Measurements from ENCODE around the gene GNL1. TPM values are rescaled to one million over a fixed set of nuclear protein-coding genes. Genes with fewer than 3 reads are reported as not detected.

Gene GNL1
- total and polyA plus RNA-seq, 8 donors = 52.5 to 108 (median 101) TPM

DNA sequence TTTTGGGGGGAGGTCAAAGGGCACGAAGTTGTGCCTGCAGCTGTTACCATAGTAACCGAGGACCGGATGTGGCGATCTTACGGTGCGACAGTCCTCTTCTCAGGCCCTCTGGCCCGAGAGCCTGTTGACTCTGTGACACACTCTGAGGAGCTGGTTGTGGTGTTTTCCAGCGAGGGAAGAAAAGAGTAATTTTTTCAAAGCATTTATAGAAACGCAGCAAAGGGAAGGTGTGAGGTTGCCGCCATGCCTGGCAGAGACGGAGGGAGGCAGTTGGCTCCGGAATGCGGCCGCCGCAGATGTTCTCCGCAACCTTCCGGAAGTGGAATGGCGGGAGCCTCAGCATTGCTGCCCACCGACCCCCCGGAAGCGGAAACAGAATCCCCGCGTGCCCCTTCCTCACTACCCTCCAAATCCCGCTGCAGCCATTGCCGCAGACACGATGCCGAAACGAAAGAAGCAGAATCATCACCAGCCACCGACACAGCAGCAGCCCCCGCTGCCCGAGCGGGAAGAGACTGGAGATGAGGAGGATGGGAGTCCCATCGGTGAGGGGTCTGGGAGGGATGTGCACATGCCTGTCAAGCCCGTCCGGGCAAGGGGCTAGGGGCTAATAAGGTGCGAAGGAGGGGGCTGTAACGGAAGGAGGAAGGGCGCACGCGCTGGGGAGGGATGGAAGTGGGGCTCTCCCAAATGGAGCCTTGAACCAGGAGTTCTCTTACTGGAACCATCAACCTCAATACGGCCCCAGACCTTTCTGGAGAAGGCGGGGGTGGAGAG is 805 bp upstream of the GNL1 start, which contains the start of gene PRR3:
TSS of gene PRR3 (plus strand) at position 390 of the 777 bp plus-strand sequence. CDS start at position 440, 50 bp downstream.
- TF ChIP-seq, protein P1, sequence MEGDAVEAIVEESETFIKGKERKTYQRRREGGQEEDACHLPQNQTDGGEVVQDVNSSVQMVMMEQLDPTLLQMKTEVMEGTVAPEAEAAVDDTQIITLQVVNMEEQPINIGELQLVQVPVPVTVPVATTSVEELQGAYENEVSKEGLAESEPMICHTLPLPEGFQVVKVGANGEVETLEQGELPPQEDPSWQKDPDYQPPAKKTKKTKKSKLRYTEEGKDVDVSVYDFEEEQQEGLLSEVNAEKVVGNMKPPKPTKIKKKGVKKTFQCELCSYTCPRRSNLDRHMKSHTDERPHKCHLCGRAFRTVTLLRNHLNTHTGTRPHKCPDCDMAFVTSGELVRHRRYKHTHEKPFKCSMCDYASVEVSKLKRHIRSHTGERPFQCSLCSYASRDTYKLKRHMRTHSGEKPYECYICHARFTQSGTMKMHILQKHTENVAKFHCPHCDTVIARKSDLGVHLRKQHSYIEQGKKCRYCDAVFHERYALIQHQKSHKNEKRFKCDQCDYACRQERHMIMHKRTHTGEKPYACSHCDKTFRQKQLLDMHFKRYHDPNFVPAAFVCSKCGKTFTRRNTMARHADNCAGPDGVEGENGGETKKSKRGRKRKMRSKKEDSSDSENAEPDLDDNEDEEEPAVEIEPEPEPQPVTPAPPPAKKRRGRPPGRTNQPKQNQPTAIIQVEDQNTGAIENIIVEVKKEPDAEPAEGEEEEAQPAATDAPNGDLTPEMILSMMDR (IDR thresholded peaks at IDR 0.05) = no peak
- H3K9me3 ChIP-seq = no peaks in the 10 kb centered on the region
- H3K27ac ChIP-seq = peak within 1 kb of the TSS; percentile 98 to 100
- H3K4me3 ChIP-seq = peak within 1 kb of the TSS; percentile 84 to 100
- peaks cover 16 to 30% of the 10 kb centered on the region in 2 donors for H3K4me1 ChIP-seq
- DNase-seq (peak; percentile 90 to 95 (median 93)), ATAC-seq (peak; percentile 82)
- intact Hi-C loops (cut with DNase I) = no loop called here
- no peaks in the 10 kb centered on the region for H3K27me3 ChIP-seq
- H3K36me3 ChIP-seq = peaks cover 0 to 27% of the 10 kb centered on the region in 2 donors

DNA sequence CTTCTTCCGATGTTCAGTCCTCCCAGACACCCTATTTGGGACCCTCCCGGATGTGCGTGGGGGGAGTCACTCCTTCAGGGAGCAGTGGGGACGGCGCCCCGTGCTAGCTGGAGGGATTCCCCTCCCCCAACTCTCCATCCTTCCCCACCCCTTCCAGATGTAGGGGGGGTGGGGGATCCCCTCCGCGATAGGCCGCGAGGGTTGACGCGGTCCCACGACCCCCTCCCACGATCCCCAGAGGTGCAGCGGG is 548 bp downstream of the GNL1 start:
- Histone ChIP-seq H3K4me1 (peaks cover 16 to 30% of the 10 kb centered on the region in 2 donors), H3K27me3 (no peaks in the 10 kb centered on the region), H3K36me3 (peaks cover 0 to 32% of the 10 kb centered on the region in 2 donors), H3K27ac (peak overlapping the region; percentile 98 to 100), H3K9me3 (no peaks in the 10 kb centered on the region), H3K4me3 (peak overlapping the region; percentile 84 to 100)
- intact Hi-C loops (cut with DNase I) = no loop called here
- TF ChIP-seq, protein P1 (IDR thresholded peaks at IDR 0.05) = no peak
- ATAC-seq (no peak), DNase-seq (peak in 1 of 4 donors; percentile 86)

DNA sequence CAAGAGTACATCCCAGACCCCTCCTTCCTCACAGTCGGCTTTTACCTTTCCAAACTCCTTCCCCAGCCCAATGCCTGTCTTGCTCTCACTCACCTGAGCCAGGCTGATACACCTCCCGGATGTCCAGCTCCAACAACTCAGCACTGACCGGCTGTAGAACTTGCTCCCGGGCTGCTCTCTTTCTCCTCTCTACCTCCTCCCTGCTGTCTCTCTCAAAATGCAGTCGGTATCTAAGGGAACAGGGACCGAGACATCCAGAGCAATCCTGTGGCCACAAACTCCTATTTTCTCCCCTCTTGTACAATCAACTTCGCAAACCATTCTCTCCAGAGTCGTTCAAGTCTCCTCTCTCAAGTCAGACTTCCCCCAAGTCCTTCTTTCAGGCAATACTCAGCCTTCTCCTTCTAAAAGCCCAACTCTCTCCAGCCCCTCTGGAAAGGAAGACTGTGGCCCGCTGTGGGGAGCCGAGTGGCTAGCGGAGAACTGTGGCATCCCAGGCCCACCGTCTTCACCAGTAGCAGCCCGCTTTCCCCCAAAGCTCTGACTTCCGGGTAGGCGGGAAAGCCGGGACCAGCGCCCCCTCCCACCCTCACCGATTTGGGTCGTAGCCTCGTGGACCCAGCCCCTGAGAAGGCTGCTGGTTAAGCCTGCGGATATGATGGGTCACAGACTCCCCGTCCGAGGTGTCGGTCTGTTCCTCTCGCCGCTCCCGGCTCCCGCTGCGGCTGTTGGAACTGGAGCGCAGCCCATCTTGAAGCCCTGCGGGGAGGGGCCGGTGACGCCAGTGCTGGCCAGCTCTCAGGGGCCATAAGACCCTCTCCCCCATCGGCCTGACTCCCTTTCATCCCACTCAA is 1.1 kb downstream of the GNL1 start:
- peak; percentile 5 for ATAC-seq
- Histone ChIP-seq H3K4me3 (peak overlapping the region; percentile 84 to 100), H3K27me3 (no peaks in the 10 kb centered on the region), H3K27ac (peak overlapping the region; percentile 98 to 100), H3K36me3 (peaks cover 0 to 38% of the 10 kb centered on the region in 2 donors), H3K9me3 (no peaks in the 10 kb centered on the region), H3K4me1 (peaks cover 16 to 30% of the 10 kb centered on the region in 2 donors)
- TF ChIP-seq, protein P1 (IDR thresholded peaks at IDR 0.05) = no peak
- intact Hi-C loops (cut with DNase I) = no loop called here
- peak; percentile 55 to 85 (median 76) for DNase-seq

DNA sequence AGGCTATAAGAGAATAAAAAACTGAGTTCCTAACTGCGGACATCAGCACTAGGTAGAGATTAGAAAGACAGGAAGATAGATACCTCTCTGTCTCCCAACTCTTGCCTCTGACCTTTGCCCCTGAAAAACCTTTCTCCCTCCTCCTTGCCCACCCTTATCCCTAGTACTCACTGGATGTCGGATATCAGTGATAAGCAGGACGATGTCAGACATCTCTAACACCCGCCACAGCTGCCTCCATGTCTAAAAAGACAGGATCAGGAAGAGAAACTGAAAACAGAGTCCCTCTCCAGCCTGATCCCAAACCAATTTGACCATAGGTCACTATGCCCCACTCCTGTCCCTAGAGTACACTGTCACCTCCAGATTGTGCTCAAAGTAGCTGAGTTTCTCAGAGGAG is 1.9 kb downstream of the GNL1 start:
- no peaks in the 10 kb centered on the region for H3K27me3 ChIP-seq
- DNase-seq = no peak
- H3K27ac ChIP-seq = no peak overlapping the region
- H3K4me1 ChIP-seq = peaks cover 16 to 30% of the 10 kb centered on the region in 2 donors
- TF ChIP-seq, protein P1 (IDR thresholded peaks at IDR 0.05) = no peak
- peak overlapping the region in 1 of 2 donors; percentile 100 for H3K4me3 ChIP-seq
- H3K9me3 ChIP-seq = no peaks in the 10 kb centered on the region
- intact Hi-C loops (cut with DNase I) = no loop called here
- no peak for ATAC-seq
- peaks cover 0 to 46% of the 10 kb centered on the region in 2 donors for H3K36me3 ChIP-seq

DNA sequence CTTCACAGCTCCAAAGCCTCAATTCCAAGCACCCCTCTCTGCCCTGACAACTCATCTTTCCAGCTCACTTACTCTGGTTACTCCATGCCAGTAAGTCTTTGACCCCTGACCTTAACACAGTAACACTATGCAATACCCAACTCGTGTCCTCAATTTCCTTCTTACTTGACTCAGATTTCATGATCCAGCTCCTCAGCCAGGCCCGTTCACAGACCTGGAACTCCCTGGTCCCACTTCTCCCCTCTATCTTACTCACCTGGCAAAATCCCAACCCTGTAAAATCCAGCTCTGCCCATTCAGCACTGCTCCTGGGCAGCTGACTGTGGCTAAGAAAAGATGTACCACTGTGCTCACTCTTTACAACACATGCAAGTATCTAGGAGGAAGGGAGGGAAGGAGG is 7.9 kb downstream of the GNL1 start:
- Histone ChIP-seq H3K4me3 (no peak overlapping the region), H3K36me3 (peaks cover 0 to 76% of the 10 kb centered on the region in 2 donors), H3K27me3 (no peaks in the 10 kb centered on the region), H3K9me3 (no peaks in the 10 kb centered on the region), H3K27ac (no peak overlapping the region), H3K4me1 (peaks cover 0 to 13% of the 10 kb centered on the region in 2 donors)
- TF ChIP-seq, protein P1 (IDR thresholded peaks at IDR 0.05) = no peak
- intact Hi-C loops (cut with DNase I) = loop anchor here in 1 of 2 donors (5.0 kb wide), 1 partner anchor 61 kb away; the partner anchor contains the start of gene HLA-E
- DNase-seq (no peak), ATAC-seq (no peak)
